Breast epithelium (tissue), 3 donors: ENCODE results near the gene CERS4.
A peak's percentile ranks its signal among the peaks of the same experiment; 100 is the strongest.

ENCODE experiments used
- CTCF ChIP-seq, 3 donors: fragments of 450-650 bp; IDR thresholded peaks; one replicate each; pipeline ENCODE4 v1.5.1; 2016 to 2017; ENCODE audit warnings: antibody characterized with exemption in 3 of 3, mild to moderate bottlenecking in 3 of 3, moderate library complexity in 3 of 3
- POLR2A ChIP-seq: fragments of 450-650 bp; IDR thresholded peaks from one replicate; pipeline ENCODE4 v1.6.1; 2016; ENCODE audit warnings: antibody characterized with exemption, mild to moderate bottlenecking, moderate library complexity
- POLR2AphosphoS5 ChIP-seq, 3 donors: sonication (generic); formaldehyde crosslinking; IDR thresholded peaks; one replicate each; pipeline ENCODE4 v1.6.1; 2017; ENCODE audit warnings: antibody characterized with exemption in 3 of 3

DNA sequence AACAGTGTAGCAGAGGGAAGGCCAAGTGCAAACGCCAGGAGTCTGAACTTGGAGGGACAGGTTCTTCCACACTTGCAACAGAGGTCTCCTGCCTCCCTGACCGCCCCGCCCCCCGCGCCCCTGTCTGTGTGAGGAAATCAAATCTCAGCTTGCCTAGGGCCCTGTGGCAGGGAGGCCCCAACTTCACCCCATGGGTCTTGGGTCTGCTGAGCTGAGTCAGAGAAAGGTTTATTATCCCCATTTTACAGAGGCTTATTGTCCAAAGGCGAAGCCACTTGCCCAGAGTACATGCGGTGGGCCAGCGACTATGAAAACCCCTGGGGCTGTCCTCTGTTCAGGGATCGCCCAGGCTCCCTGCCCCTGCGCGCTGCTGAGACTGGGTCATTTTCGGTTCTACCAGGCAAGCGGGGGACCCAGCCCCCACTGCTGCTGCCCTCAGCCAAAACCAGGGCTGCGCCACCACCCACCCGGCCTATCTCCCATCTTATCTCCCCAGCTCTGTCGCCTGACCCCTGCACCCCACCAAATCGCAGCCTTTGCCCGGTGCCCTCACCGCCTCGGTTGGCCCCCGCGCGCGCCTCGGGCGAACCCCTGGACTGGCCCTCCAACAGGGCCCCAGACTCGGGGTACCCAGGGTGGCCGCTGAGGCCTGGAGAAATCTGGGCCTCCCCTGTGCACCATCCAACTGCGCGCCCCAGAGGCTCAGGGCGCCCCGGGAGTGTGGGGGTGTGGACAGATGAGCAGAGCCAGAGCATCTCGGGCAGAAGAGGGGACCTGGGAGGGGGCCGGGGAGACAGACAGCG is 850 bp upstream of the CERS4 start:
- TF ChIP-seq POLR2AphosphoS5 (IDR thresholded peaks at IDR 0.05): no peak
- peak in 1 of 3 donors; percentile 28 for TF ChIP-seq CTCF (IDR thresholded peaks at IDR 0.05)
- TF ChIP-seq POLR2A: no peak
